GM12878 (cell line): Measurements from ENCODE around the gene MICB. TPM values are rescaled to one million over a fixed set of nuclear protein-coding genes. Genes with fewer than 3 reads are reported as not detected.

Source experiments
- ATAC-seq: fragments of 200-7000 bp; cut with Tn5 transposase; 3 replicates; pipeline ENCODE4 v1.9.1; 2020; ENCODE audit warnings: mild to moderate bottlenecking, moderate library complexity
- BruUV-seq: library from RNA; stranded (reverse); fragments of 400-500 nt; replicated peaks from 2 replicates; lab custom pipeline; 2021; lab: Mats Ljungman, UMichigan
- CTCF ChIA-PET: fragments of 300-600 bp; sonication (Branson Sonifier 250); formaldehyde crosslinking; extraction: SDS; loops from one replicate; lab custom pipeline; 2021; ENCODE audit warnings: inconsistent platforms; lab: Yijun Ruan, JAX
- POLR2A ChIA-PET: fragments of 350-600 bp; formaldehyde crosslinking; extraction: SDS; loops from one replicate; lab custom pipeline; 2021; ENCODE audit warnings: inconsistent platforms; lab: Charles Lee
- RAD21 ChIA-PET: fragments of 300-600 bp; sonication (Branson Sonifier 250); formaldehyde crosslinking; loops from one replicate; lab custom pipeline; 2023; ENCODE audit warnings: antibody characterized with exemption; ENCODE audit not compliant: unreplicated experiment; lab: Charles Lee
- SMC1A ChIA-PET: fragments of 300-600 bp; sonication (Branson Sonifier 250); formaldehyde crosslinking; loops from one replicate; lab custom pipeline; 2023; ENCODE audit not compliant: unreplicated experiment, uncharacterized antibody; lab: Charles Lee
- DNase-seq: peaks from one replicate; pipeline ENCODE4 v3.0.0-alpha.2; 2011; ENCODE audit warnings: low read depth, low spot score
- FAIRE-seq: peaks from 3 replicates; lab custom pipeline; 2011; peaks lifted over from hg19 to GRCh38; lab: Jason Lieb, UNC
- H2AFZ ChIP-seq: 2 replicates; pipeline ENCODE4 v1.6.0; 2011; ENCODE audit warnings: low read depth, low read length, control low read depth; ENCODE audit not compliant: control insufficient read depth
- H3K27ac ChIP-seq: 2 replicates; pipeline ENCODE4 v1.5.1; 2011; ENCODE audit warnings: control low read depth; ENCODE audit not compliant: control insufficient read depth, insufficient read depth
- H3K27me3 ChIP-seq, 2 experiments: replicated peaks in 1 of 2; 2 replicates each; pipeline versions ENCODE4 v1.6.0 to v1.6.1; 2011; ENCODE audit warnings: low read length in 1 of 2; ENCODE audit not compliant: control insufficient read depth in 2 of 2, insufficient read depth in 2 of 2
- H3K36me3 ChIP-seq, 2 experiments: 2 replicates each; pipeline ENCODE4 v1.5.1; 2011; ENCODE audit warnings: low read length in 1 of 2; ENCODE audit not compliant: control insufficient read depth in 2 of 2, insufficient read depth in 2 of 2
- H3K4me1 ChIP-seq: 2 replicates; pipeline ENCODE4 v1.6.1; 2011; ENCODE audit warnings: mild to moderate bottlenecking, low read length, moderate library complexity, mixed read lengths; ENCODE audit not compliant: control insufficient read depth, insufficient read depth
- H3K4me2 ChIP-seq: 2 replicates; pipeline ENCODE4 v1.6.0; 2011; ENCODE audit warnings: control low read depth; ENCODE audit not compliant: control insufficient read depth, insufficient read depth
- H3K4me3 ChIP-seq: fragments of 200-600 bp; sonication (generic); 2 replicates; pipeline ENCODE4 v1.5.1; 2016
- H3K79me2 ChIP-seq: 2 replicates; pipeline ENCODE4 v1.6.0; 2011; ENCODE audit warnings: low read length; ENCODE audit not compliant: control insufficient read depth, insufficient read depth
- H3K9ac ChIP-seq: 2 replicates; pipeline ENCODE4 v1.8.0; 2011; ENCODE audit warnings: low read length, control low read depth, mixed read lengths; ENCODE audit not compliant: control insufficient read depth, insufficient read depth
- H3K9me3 ChIP-seq: replicated peaks from 3 replicates; pipeline ENCODE4 v1.5.1; 2011; ENCODE audit warnings: mild to moderate bottlenecking, low read length; ENCODE audit not compliant: control insufficient read depth, insufficient read depth
- H4K20me1 ChIP-seq: 2 replicates; pipeline ENCODE4 v1.6.0; 2011; ENCODE audit not compliant: control insufficient read depth, insufficient read depth
- BRCA1 ChIP-seq: IDR thresholded peaks from 2 replicates; pipeline ENCODE4 v1.6.1; 2011; ENCODE audit warnings: low read depth, low read length, improper control_type of control experiment
- SP1 ChIP-seq: IDR thresholded peaks from one replicate; pipeline ENCODE4 v1.6.1; 2011; ENCODE audit warnings: low read depth, low read length
- SREBF1 ChIP-seq: IDR thresholded peaks from 2 replicates; pipeline ENCODE4 v1.6.1; 2012; ENCODE audit warnings: mild to moderate bottlenecking, low read length
- STAT3 ChIP-seq: IDR thresholded peaks from 2 replicates; pipeline ENCODE4 v1.6.1; 2011; ENCODE audit warnings: low read depth, low read length, improper control_type of control experiment
- ZNF24 ChIP-seq: fragments of 450-650 bp; IDR thresholded peaks from 2 replicates; pipeline ENCODE4 v1.6.1; 2017; ENCODE audit warnings: antibody characterized with exemption, mild to moderate bottlenecking
- WGBS: methylation state at CpG from one replicate; pipeline ENCODE4 v1.1.6; 2016; ENCODE audit warnings: low lambda C conversion rate; ENCODE audit not compliant: insufficient replicate concordance, insufficient coverage; ENCODE audit errors: missing lambda C conversion rate; 5-methylcytosine and 5-hydroxymethylcytosine counted together
- in situ Hi-C: fragments of 300-500 bp; cut with MboI; formaldehyde crosslinking; loops from 9 replicates; pipeline ENCODE4 v1.14.3; 2018; ENCODE audit warnings: mixed read lengths
- intact Hi-C: fragments of 100-400 bp; cut with micrococcal nuclease; formaldehyde crosslinking; loops from one replicate; pipeline ENCODE4 v1.14.2; 2022; ENCODE audit not compliant: unreplicated experiment
- polyA plus RNA-seq, 11 experiments: library from polyadenylated mRNA; depleted of rRNA in 4 of 11; unstranded in 6 of 11; stranded (reverse) in 5 of 11; fragments of >200 nt; fragmentation: Nextera tagmentation in 4 of 11; fragmentation: Illumina TruSeq in 1 of 11; extraction: Ambion mirVana in 4 of 11; extraction: Trizol in 1 of 11; gene quantifications; 1 replicate in 1 of 11; 2 replicates in 10 of 11; pipeline versions ENCODE4 v1.2.1 to v1.2.3, GENCODE V29; 2011 to 2016; ENCODE audit warnings: inconsistent platforms in 2 of 11, missing spikeins in 2 of 11, low read depth in 1 of 11
- total RNA-seq, 4 experiments: library from RNA; depleted of rRNA in 3 of 4; stranded (reverse); fragments of >200 nt in 3 of 4; fragmentation: Illumina TruSeq in 1 of 4; extraction: Trizol in 1 of 4; gene quantifications; 2 replicates each; pipeline versions ENCODE4 v1.2.1 to v1.2.3, GENCODE V29; 2013 to 2021
- TF ChIP-seq, protein P1 (sequence below): fragments of 450-650 bp; formaldehyde crosslinking; IDR thresholded peaks from 2 replicates; pipeline ENCODE4 v1.4.0; 2020; ENCODE audit warnings: mild to moderate bottlenecking, moderate library complexity

MICB gene
- total and polyA plus RNA-seq, 10 of the 15 experiments (the other 5 are each of a cell fraction or from before 2014, with no cell fraction given) = 9.0 to 37.1 (median 17.8) TPM

DNA sequence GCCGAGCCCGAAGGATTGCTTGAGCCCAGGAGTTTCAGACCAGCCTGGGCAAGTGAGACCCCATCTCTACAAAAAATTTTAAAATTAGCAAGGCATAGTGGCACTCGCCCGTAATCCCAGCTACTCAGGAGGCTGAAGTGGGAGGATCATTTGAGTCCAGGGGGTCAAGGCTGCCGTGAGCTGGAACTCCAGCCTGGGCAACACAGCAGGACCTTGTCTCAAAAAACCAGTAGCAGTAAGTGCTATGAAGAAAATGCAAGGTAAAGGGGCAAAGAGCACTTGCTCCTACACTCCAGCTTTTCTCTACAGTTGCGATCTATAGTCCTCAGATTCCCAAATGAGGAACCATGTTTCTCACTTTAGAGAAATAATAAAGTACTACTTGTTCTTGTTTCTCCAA is 45.7 kb downstream of the MICB start:
- SMC1A ChIA-PET = interaction anchor here (0.9 to 34.7 kb wide), 5 partner anchors 7 to 325 kb away, joined by 3 to 1989 read pairs (median 4); partner anchors contain the start of genes LST1, LTA, LTB and NCR3
- H2AFZ ChIP-seq = no peak overlapping the region
- no TSS peak for BruUV-seq
- in situ Hi-C loops = loop anchor here (5.0 to 10.0 kb wide), 2 partner anchors 51 to 291 kb away; no protein-coding TSS in a partner anchor
- H3K27ac ChIP-seq = no peak overlapping the region
- no peaks in the 10 kb centered on the region for H3K27me3 ChIP-seq
- POLR2A ChIA-PET = interaction anchor here (0.5 to 4.8 kb wide), 6 partner anchors 8 to 121 kb away, joined by 3 to 56 read pairs (median 5); partner anchors contain the start of genes GPANK1 and MICB
- H3K4me3 ChIP-seq = no peak overlapping the region
- H3K4me1 ChIP-seq = peaks cover 4% of the 10 kb centered on the region; the same call in 1 of the 2 replicates
- no peak overlapping the region for H3K4me2 ChIP-seq
- H3K9me3 ChIP-seq = no peaks in the 10 kb centered on the region
- no peak for DNase-seq
- WGBS = 96% methylated on average over 6 of the region's 6 CpGs
- H3K9ac ChIP-seq = no peak overlapping the region
- peaks cover 54% of the 10 kb centered on the region for H3K79me2 ChIP-seq
- no peak for FAIRE-seq
- RAD21 ChIA-PET = interaction anchor here (0.6 to 16.9 kb wide), 3 partner anchors 50 to 142 kb away, joined by 3 to 668 read pairs (median 4); partner anchors contain the start of gene NCR3
- ATAC-seq = no peak
- peaks cover 9% of the 10 kb centered on the region for H4K20me1 ChIP-seq
- intact Hi-C loops = loop anchor here (2.0 to 10.0 kb wide), 2 partner anchors 195 to 361 kb away; partner anchors contain the start of gene ZBTB12
- TF ChIP-seq ZNF24 = no peak
- peaks cover 7 to 15% of the 10 kb centered on the region in 2 experiments for H3K36me3 ChIP-seq
- CTCF ChIA-PET = interaction anchor here (0.7 to 34.8 kb wide), 3 partner anchors 44 to 73 kb away, joined by 4 to 2098 read pairs (median 100); partner anchors contain the start of genes LST1, LTB, MICB and NCR3

DNA sequence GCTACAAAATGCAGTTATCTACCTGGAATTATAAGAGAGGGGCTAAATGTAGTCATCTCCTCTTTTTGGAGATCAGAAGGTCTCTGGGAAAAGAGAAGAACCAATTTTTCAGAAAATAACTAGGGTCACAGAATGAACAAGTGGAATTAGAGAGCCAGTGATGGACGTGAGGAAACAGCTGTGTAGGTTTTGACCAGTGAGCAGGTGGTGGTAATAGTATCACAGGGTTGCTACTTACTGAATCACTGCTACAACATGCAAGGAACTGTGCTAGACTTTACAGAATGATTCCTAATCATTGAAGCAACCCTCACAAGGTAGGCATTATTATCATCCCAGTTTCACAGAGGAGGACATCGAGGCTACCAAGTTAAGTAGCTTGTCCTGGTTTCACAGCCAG is 46.7 kb downstream of the MICB start:
- H3K9ac ChIP-seq = no peak overlapping the region
- H3K36me3 ChIP-seq = peaks cover 3 to 5% of the 10 kb centered on the region in 2 experiments
- no peak for TF ChIP-seq BRCA1
- TF ChIP-seq SREBF1 = no peak
- TF ChIP-seq, protein P1, sequence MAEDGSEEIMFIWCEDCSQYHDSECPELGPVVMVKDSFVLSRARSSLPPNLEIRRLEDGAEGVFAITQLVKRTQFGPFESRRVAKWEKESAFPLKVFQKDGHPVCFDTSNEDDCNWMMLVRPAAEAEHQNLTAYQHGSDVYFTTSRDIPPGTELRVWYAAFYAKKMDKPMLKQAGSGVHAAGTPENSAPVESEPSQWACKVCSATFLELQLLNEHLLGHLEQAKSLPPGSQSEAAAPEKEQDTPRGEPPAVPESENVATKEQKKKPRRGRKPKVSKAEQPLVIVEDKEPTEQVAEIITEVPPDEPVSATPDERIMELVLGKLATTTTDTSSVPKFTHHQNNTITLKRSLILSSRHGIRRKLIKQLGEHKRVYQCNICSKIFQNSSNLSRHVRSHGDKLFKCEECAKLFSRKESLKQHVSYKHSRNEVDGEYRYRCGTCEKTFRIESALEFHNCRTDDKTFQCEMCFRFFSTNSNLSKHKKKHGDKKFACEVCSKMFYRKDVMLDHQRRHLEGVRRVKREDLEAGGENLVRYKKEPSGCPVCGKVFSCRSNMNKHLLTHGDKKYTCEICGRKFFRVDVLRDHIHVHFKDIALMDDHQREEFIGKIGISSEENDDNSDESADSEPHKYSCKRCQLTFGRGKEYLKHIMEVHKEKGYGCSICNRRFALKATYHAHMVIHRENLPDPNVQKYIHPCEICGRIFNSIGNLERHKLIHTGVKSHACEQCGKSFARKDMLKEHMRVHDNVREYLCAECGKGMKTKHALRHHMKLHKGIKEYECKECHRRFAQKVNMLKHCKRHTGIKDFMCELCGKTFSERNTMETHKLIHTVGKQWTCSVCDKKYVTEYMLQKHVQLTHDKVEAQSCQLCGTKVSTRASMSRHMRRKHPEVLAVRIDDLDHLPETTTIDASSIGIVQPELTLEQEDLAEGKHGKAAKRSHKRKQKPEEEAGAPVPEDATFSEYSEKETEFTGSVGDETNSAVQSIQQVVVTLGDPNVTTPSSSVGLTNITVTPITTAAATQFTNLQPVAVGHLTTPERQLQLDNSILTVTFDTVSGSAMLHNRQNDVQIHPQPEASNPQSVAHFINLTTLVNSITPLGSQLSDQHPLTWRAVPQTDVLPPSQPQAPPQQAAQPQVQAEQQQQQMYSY (CRISPR knock-in tag) = no peak
- TF ChIP-seq SP1 = no peak
- TF ChIP-seq STAT3 = no peak
- H3K79me2 ChIP-seq = peaks cover 46% of the 10 kb centered on the region
- 48% methylated on average over 2 of the region's 2 CpGs for WGBS
- BruUV-seq = no TSS peak
- no peak for ATAC-seq
- CTCF ChIA-PET = interaction anchor here (0.8 to 34.8 kb wide), 2 partner anchors 43 to 194 kb away, joined by 3 to 2098 read pairs; partner anchors contain the start of genes LST1, LTB, NCR3 and TNF
- RAD21 ChIA-PET = interaction anchor here (16.9 kb wide), 1 partner anchor 52 kb away, joined by 668 read pairs; the partner anchor contains the start of gene NCR3
- no peak for FAIRE-seq
- no peak overlapping the region for H3K4me2 ChIP-seq
- no peaks in the 10 kb centered on the region for H3K27me3 ChIP-seq
- no peak overlapping the region for H3K27ac ChIP-seq
- H4K20me1 ChIP-seq = peaks cover 8% of the 10 kb centered on the region
- H3K9me3 ChIP-seq = no peaks in the 10 kb centered on the region
- no peak overlapping the region for H3K4me3 ChIP-seq
- intact Hi-C loops = loop anchor here (10.0 kb wide), 1 partner anchor 360 kb away; the partner anchor contains the start of gene ZBTB12
- H3K4me1 ChIP-seq = peaks cover 12% of the 10 kb centered on the region; the same call in 1 of the 2 replicates
- SMC1A ChIA-PET = interaction anchor here (34.7 kb wide), 1 partner anchor 39 kb away, joined by 1989 read pairs; the partner anchor contains the start of genes LST1, LTA, LTB and NCR3
- DNase-seq = no peak
- in situ Hi-C loops = loop anchor here (5.0 to 10.0 kb wide), 3 partner anchors 52 to 290 kb away; no protein-coding TSS in a partner anchor
- POLR2A ChIA-PET = interaction anchor here (0.6 kb wide), 1 partner anchor 65 kb away, joined by 3 read pairs; no protein-coding TSS in a partner anchor
- no peak overlapping the region for H2AFZ ChIP-seq
